ENCODE data around the gene NOP58. TPM values are rescaled to one million over a fixed set of nuclear protein-coding genes. Genes with fewer than 3 reads are reported as not detected.

The NOP58 gene
- total RNA-seq, 1 donor from 2014 or later, result 40.4 TPM

DNA sequence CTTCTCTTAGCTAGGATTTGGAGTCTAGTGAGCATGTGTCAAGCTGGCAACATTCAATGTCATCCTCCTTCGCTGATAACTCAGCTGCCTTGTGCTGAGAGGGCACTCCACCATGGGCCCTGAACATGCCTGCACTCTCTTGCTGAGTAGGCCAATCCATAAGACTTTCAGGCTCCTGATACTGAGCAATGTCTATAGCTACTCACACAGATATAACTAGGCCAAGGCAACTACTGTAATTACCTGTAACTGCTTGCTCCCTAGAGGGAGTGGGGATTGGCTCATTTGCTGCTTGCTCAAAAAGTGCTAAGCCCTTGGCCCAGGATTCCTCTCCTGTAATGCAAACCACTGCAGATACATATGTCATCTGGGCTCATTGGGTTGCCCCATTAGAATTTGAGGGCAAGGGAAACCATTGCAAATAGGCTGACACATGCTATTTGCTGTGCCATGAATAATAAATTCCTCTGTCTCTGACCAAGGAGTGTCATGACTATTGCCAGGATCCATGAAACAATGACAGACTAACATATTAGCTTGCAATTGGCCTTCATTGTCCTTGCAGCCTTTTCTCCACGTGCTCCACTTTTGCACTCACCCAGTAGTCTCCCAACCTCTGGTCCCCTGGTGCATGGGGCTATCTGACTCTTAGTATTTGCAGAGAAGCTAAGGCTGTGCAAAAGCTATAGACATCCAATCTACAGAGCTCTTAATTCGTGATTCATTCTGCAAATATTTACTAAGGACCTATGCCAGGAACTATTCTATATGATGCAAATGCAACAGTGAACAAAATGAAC, 73.7 kb downstream of the NOP58 start:
- Mint-ChIP-seq H3K36me3 (ENCODE audit: low read depth, unreplicated experiment) (no peaks in the 10 kb centered on the region), H3K4me1 (ENCODE audit: unreplicated experiment) (peaks cover 6% of the 10 kb centered on the region), H3K4me3 (ENCODE audit: unreplicated experiment) (no peak overlapping the region), H3K9me3 (ENCODE audit: unreplicated experiment) (no peaks in the 10 kb centered on the region), H3K27me3 (ENCODE audit: unreplicated experiment) (peaks cover 2% of the 10 kb centered on the region), H3K27ac (ENCODE audit: unreplicated experiment) (no peak overlapping the region)
- TF ChIP-seq CTCF (IDR thresholded peaks at IDR 0.05; ENCODE audit: unreplicated experiment), result no peak
- no peak for DNase-seq (ENCODE audit: low spot score)

DNA sequence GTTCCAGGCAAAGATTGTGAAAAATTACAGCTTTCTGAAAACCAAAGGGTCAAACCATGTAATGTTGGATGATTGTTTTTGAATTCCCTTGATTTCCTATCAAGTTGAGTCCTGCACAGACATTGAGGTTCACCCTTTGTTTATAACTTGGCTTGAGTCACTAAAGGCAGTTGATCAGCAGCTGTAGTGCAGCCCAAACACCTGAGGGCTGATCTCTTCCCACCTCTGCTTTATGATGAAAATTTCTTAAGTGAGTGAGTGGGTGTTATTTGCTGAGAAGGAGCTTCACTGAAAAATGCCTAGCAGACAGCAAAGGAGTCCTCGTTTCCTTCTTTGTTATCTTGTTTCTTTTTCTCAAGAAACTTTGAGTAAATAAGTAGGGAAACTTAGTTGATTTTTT, 78.6 kb downstream of the NOP58 start:
- TF ChIP-seq CTCF (IDR thresholded peaks at IDR 0.05; ENCODE audit: unreplicated experiment), result no peak
- no peak for DNase-seq (ENCODE audit: low spot score)
- Mint-ChIP-seq H3K36me3 (ENCODE audit: low read depth, unreplicated experiment) (no peaks in the 10 kb centered on the region), H3K27me3 (ENCODE audit: unreplicated experiment) (no peaks in the 10 kb centered on the region), H3K4me1 (ENCODE audit: unreplicated experiment) (no peaks in the 10 kb centered on the region), H3K4me3 (ENCODE audit: unreplicated experiment) (no peak overlapping the region), H3K27ac (ENCODE audit: unreplicated experiment) (no peak overlapping the region), H3K9me3 (ENCODE audit: unreplicated experiment) (no peaks in the 10 kb centered on the region)

- Mint-ChIP-seq H3K27me3 (ENCODE audit: unreplicated experiment) (no peaks in the 10 kb centered on the region), H3K4me1 (ENCODE audit: unreplicated experiment) (no peaks in the 10 kb centered on the region), H3K27ac (ENCODE audit: unreplicated experiment) (no peak overlapping the region), H3K9me3 (ENCODE audit: unreplicated experiment) (no peaks in the 10 kb centered on the region), H3K4me3 (ENCODE audit: unreplicated experiment) (no peak overlapping the region), H3K36me3 (ENCODE audit: low read depth, unreplicated experiment) (no peaks in the 10 kb centered on the region)
- no peak for DNase-seq (ENCODE audit: low spot score)
- no peak for TF ChIP-seq CTCF (IDR thresholded peaks at IDR 0.05; ENCODE audit: unreplicated experiment)
Observed at GRCh38 chr2:202346180-202346579, 80.6 kb downstream of the NOP58 start.

Other genes starting within 250 kb of the NOP58 start
- 42.2 TPM for gene FZD7, start 231.9 kb upstream of the NOP58 start, total RNA-seq (ENCODE audit: unreplicated experiment)
- gene KIAA2012, start 192.5 kb upstream of the NOP58 start, total RNA-seq (ENCODE audit: unreplicated experiment), result 0.08 TPM
- 113 TPM for gene SUMO1, start 27.2 kb upstream of the NOP58 start, total RNA-seq (ENCODE audit: unreplicated experiment)
- 88.9 TPM for gene BMPR2, start 110.6 kb downstream of the NOP58 start, total RNA-seq (ENCODE audit: unreplicated experiment)